ENCODE results near the gene CRADD.
"Not testable (repeated sequence)": the region's sequence is repeated elsewhere in the genome, so short reads cannot be mapped to it uniquely, and the experiment has no call there.

The CRADD gene

DNA sequence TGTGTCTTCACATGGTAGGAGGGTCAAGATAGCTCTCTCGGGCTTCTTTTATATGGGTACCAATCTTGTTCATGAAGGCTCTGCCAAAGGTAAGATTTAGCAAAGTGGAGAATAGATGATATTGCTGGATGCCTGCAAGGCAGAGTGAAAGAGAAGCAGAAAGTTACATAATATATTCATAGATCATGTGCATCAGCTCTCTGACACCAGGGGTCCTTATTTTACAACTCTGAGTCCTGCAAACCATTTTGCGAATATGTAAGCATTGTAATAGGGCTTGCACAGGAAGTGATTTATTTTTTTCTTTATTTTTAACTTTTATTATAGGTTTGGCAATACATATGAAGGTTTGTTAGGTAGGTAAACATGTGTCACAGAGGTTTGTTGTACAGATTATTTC is 31.8 kb downstream of the CRADD start:
- no peak for DNase-seq

DNA sequence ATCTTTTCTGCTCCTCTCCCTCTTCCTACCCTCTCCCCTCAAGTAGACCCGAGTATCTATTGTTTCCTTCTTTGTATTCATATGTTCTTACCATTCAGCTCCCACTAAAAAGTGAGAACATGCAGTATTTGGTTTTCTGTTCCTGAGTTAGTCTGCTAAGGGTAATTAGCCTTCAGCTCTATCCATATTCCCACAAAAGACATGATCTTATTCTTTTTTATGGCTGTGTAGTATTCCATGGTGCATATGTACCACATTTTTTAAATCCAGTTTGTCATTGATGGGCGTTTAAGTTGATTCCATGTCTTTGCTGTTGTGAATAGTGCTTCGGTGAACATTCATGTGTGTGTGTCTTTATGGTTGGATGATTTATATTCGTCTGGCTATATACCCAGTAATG is 32.2 kb downstream of the CRADD start:
- no peak for DNase-seq

- no peak for DNase-seq
Measured at GRCh38 chr12:93710574-93710926, 33.4 kb downstream of the CRADD start.

DNA sequence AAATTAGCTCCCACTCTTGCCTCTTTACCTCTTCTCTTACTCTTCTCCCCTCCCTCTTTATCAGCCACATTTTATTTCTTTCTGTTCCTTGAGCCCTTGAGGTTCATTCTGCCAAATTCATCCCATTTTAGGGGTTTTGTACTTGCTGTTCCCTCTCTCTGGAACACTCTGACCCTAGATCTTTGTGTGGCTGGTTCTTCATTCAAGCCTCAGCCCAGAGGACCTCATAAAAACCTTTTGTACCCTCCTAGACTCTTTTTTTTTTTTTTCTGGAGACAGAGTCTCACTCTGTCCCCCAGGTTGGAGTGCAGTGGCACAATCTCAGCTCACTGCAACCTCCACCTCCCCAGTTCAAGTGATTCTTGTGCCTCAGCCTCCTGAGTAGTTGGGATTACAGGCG is 34.3 kb downstream of the CRADD start:
- DNase-seq, result not testable (repeated sequence)

GRCh38 chr12:93712200-93712599 is 35.0 kb downstream of the CRADD start:
- DNase-seq, result no peak

- no peak for DNase-seq
Measured at GRCh38 chr12:93713060-93713459, 35.9 kb downstream of the CRADD start.

DNA sequence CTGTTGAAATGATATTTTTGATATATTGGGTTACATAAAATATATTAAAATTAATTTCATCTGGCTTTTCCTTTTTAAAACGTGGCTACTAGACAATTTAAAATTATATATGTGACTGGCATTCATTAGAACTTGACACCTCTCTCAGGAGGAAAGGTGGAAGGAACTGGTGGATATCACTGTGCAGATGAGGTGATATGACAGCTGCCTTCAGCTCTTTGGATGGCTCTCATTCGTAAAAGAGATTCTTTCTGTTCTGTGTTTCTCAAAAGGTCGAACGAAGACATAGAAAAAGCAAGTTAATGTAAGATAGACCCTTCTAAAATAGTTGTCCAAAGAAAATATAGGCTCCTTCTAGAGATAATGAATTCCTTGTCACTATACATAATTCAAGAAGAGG is 36.6 kb downstream of the CRADD start:
- no peak for DNase-seq

GRCh38 chr12:93714382-93714781 is 37.2 kb downstream of the CRADD start:
- DNase-seq, result no peak

DNA sequence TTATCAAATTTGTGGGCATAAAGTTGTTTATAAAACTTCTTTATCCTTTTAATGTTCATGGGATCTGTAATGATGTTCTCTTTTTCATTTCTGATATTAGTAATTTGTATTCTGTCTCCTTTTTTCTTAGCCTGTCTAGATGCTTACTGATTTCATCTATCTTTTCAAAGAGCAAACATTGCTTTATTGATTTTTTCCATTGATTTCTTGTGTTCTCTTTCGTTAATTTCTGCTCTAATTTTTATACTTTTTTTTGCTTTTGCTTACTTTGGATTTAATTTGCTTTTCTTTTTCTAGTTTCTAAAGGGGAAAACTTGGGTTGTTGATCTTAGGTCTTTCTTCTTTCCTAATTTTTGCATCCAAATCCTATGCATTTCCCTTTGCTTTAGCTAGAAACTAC is 42.5 kb downstream of the CRADD start:
- no peak for DNase-seq

GRCh38 chr12:93720559-93720958 is 43.4 kb downstream of the CRADD start:
- DNase-seq, result no peak

DNA sequence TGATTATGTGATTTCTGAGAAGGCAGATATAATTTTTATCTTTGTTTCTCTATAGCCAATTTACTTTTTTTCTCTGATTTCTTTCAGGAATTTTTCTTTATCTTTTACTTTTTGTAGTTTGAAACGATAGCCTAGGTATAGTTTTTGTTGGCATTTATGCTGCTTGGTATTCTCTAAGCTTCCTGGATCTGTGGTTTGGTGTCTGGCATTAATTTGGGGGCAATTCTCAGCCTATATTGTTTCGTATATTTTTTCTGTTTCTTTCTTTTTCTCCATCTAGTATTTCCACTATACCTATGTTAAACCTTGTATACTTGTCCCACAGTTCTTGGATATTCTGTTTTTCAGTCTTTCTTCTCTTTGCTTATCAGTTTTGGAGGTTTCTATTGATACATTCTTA is 45.0 kb downstream of the CRADD start:
- DNase-seq, result no peak

DNA sequence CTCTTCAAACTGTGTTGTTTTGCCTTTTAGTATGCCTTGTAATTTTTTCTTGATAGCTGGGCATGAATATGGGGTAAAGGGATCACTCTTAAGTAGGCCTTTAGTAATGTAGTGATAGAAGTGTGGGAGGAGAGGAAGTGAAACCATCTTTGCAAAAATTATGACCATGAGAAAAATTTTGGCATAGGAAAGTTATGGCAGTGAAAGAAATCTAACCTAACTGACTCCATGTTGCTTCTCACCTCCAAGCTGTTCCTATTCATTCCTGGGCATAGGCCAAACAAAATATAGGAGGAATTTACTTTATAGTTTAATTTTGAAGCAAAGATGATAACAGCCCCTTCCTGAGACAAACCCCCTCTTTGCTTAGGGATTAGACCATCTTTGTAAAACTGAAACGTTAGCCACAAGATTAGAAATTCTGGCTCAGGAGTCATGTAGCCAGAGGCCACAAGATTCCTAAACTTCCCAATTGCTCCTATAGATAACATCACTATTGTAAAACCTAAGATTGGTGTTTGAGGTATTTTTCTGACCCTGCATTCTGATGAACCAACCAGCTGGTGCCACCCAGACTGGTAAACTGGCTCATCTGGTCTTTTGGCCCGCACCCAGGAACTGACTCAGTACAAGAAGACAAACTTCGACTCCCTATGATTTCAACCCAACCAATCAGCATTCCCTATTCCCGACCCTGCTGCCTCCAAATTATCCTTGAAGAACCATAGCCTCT is 45.8 kb downstream of the CRADD start:
- peak; percentile 43 for DNase-seq

DNA sequence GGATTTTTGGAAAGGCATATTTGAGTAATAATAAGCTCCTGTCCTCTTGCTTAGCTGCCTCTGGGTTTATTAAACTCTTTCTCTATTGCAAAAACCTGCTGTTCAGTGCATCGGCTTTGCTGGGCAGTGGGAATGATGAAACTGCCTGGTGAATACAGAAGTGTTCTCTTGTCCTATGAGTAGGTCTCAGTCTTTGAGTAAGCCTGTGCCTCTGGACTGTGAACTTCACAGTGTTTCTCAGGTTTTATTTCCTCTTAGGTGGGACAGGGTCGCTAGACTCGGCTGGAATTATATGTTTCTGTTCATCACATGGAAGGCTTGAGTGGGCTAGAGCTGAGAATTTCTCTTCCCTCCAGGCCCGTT is 46.4 kb downstream of the CRADD start:
- DNase-seq, result peak; percentile 21

GRCh38 chr12:93725531-93725930 is 48.4 kb downstream of the CRADD start:
- DNase-seq, result no peak

- DNase-seq, result no peak
Measured at GRCh38 chr12:93727195-93727811, 50.1 kb downstream of the CRADD start.

DNA sequence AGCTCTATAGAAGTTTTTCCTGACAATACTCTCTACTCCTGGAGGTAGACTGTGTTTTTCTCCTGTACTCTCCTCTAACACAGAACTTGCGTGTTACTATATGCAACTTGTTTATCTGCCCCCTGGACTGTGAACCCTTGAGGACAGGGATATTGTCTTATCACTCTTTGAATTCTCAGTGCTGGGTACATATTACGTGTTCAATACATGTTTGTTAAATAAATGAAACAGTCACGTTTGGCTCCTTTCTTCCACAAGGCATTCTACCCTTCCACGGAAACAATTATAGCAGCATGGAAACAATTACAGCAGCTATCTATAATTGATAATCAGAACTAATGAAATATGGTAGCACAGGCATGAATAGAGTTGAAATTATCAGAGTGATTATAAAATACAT is 50.7 kb downstream of the CRADD start:
- DNase-seq, result no peak

GRCh38 chr12:93729934-93730333 is 52.8 kb downstream of the CRADD start:
- no peak for DNase-seq

- DNase-seq, result peak; percentile 47
Measured at GRCh38 chr12:93733358-93733757, 56.2 kb downstream of the CRADD start.

DNA sequence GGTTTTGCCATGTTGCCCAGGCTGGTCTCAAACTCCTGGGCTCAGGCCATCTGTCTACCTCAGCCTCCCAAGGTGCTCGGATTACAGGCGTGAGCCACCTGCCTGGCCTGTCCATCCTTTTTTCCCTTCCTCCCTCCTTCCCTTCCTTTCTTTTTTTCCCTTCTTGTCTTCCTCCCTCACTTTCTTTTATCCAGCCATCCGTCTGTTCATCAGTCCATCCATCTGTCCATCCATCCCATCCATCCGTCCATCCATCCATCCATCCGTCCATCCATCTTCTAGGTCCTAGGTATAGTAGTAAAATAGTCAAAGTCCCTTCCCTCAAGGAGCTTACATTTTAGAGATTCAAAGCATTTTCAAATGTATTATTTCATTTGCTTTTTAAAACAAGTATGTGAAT is 56.8 kb downstream of the CRADD start:
- DNase-seq, result no peak

- DNase-seq, result no peak
Measured at GRCh38 chr12:93734784-93735183, 57.6 kb downstream of the CRADD start.

GRCh38 chr12:93736640-93737178 is 59.5 kb downstream of the CRADD start:
- no peak for DNase-seq

DNA sequence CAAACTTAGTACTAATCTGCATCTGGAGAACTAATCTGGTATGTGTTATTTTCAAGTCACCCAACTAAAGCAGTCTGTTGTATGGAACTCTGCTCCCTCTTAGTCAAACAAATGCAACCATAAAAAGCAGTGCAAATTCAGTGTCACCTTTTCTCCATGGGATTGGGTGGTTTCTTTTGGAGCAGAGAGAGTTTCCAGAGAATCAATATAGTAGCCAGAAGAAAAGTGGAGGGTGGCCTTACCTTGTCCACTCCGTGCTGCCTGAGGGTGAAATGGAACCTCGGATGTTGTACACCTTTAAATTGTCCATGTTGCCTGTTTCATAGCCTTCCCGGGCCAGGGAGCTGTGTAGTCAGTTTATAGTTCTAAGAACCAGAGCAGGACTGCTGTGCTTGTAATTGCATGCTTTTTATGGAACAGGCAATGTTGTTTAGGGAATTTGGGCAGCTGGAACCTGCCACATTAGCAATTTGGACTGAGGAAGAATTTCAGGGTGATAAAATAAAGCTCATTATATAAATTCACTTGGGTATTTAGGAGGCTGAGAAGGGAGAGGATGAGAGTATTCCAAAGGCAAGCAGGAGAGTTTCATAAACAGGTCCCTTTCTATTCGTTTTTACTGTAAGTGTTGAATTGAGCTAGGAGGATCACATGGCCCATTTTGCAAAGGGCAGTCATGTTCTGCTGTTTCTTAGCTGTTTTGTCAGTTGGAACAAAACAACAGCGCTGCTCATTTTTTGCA is 60.5 kb downstream of the CRADD start:
- no peak for DNase-seq

GRCh38 chr12:93738199-93739058 is 61.3 kb downstream of the CRADD start:
- DNase-seq, result no peak
